GM20431 (cell line): ENCODE measurements around the gene IRGM.
"Not testable (repeated sequence)": the region's sequence is repeated elsewhere in the genome, so short reads cannot be mapped to it uniquely, and the experiment has no call there.

Experiments used
- in situ Hi-C: fragments of 300-500 bp; cut with MseI, MboI; formaldehyde crosslinking; loops from one replicate; pipeline ENCODE4 v1.15.0; 2020; ENCODE audit warnings: low sequenced_read_pairs; ENCODE audit not compliant: unreplicated experiment

IRGM gene

DNA sequence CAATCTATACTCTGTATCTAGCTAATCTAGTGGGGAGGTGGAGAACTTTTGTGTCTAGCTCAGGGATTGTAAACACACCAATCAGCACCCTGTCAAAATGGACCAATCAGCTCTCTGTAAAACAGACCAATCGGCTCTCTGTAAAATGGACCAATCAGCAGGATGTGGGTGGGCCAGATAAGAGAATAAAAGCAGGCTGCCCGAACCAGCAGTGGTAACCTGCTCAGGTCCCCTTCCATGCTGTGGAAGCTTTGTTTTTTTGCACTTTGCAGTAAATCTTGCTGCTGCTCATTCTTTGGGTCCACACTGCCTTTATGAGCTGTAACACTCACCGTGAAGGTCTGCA is at the start of gene IRGM:
IRGM (plus strand) TSS at position 214 of the 346 bp plus-strand sequence. CDS start 1,603 bp downstream, outside the sequence.
- in situ Hi-C loops = loop anchor here (5.0 kb wide), 1 partner anchor 284 kb away; no protein-coding TSS in a partner anchor

GRCh38 chr5:150797384-150797783 is 48.9 kb upstream of the IRGM start:
- in situ Hi-C loops = no loop called here

DNA sequence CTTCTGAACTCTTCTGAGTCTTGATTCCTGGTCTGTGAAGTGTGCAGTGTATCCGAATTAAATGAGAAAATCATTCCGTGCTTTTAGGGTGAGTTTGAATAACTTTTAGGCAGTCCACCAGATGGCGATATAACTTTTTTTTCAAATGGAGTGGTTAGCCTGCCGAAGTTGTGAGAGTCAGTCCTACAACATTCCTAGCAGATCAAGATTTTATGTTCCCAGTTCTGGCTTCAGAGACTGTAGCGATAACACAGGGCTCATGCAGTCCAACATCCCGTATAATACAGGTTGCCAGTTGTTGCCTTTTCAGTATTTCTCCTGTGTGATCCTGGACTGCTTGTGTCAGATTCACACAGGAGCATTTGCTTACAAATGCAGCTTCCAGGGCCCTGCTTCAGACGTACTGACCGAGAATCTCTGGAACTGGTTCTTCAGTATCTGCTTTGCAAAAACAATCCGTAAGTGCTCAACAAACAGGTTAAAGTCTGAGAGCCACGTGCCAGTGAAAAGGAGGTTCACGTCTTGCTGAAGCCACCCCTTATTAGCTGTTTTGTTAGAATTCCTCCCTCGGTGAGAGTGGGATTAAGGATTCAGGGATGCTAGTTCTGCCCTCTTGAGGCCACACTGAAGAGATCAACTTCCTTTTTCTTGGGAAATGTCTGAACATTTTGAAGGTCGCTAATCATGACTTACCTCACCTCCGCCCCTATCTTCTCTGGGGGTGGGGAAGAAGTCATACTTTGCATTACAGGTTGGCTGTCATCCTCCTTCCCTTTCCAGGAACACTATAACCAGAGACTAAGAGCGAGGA is 45.0 kb upstream of the IRGM start:
- in situ Hi-C loops = no loop called here

- in situ Hi-C loops = no loop called here
Observed at GRCh38 chr5:150804388-150804787, 41.9 kb upstream of the IRGM start.

DNA sequence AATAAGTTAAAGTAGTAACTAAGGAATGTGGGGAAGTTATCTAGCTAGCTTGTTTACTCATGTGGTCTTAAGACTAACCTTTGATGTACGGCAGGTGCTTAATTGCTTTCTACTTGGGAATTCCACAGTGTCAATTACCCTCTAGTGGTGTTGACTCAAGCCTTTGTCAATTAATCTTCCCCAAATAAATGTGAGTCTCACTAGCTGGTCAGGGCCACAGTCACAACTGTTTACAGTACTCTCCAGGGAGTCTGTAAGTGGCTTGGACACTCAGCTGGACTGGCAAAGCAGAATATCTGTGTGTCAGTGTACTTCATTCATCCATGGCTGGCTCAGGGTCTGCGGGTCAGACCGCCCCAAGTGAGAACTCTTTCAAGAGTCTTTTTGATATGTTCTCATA is 37.0 kb upstream of the IRGM start:
- in situ Hi-C loops = no loop called here

DNA sequence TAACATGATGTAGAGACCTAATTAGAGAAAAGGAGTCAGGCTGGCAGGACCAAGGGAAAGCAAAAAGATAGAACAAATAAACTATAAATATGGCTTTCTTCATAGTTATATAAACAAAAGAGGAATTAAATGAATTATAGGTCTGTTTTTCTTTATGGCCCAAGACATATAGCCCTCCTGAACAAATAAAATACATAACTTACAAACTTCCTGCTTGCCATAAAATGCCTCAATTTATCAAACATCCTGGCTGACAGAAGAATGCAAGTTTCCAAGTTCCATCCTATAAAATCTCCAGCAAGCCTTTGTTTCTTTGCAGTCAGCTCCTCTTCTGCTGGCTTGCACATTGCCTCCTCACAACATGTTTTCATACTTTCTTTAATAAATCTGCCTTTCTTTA is 31.3 kb upstream of the IRGM start:
- in situ Hi-C loops = no loop called here

DNA sequence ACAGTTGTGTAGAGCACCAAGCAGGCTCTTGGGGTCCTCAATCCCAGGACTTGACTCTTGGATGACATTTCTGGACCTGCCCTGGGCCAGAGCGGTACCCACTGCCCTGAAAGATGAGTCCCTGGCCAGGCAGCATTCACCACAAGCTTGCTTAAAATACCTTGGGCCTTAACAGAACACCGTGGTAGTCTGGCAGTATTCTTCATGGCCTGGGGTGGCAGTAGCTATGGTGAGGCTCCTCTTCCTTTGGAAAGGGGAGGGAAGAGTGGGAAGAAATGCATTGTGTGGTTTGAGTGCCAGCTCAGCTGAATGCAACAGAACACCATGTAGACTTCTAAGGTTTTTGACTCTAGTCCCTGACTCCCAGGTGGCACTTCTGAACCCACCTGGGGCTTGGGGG is 29.4 kb upstream of the IRGM start:
- in situ Hi-C loops = no loop called here

GRCh38 chr5:150829744-150830143 is 16.6 kb upstream of the IRGM start:
- in situ Hi-C loops = no loop called here

GRCh38 chr5:150831821-150832220 is 14.5 kb upstream of the IRGM start:
- in situ Hi-C loops = not testable (repeated sequence)

- in situ Hi-C loops = no loop called here
Observed at GRCh38 chr5:150836064-150836463, 10.3 kb upstream of the IRGM start.

GRCh38 chr5:150836703-150837102 is 9.6 kb upstream of the IRGM start:
- in situ Hi-C loops = no loop called here

DNA sequence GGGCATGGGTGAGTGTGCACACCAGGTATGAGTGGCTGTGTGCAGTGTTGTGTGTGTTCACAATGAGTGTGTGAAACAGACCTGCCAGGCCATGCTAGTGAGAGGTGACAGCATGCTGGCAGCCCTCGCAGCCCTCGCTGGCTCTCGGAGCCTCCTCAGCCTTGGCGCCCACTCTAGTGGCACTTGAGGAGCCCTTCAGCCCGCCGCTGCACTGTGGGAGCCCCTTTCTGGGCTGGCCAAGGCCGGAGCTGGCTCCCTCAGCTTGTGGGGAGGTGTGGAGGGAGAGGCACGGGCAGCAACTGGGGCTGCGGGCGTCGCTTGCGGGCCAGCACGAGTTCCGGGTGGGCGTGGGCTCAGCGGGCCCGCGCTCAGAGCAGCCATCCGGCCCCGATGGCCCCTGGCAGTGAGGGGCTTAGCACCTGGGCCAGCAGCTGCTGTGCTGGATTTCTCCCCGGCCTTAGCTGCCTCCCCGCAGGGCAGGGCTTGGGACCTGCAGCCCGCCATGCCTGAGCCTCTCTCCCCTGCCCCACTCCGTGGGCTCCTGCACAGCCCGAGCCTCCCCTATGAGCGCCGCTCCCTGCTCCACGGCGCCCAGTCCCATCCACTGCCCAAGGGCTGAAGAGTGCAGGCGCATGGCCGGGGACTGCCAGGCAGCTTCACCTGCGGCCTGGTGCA is 999 bp upstream of the IRGM start:
- in situ Hi-C loops = loop anchor here (5.0 kb wide), 1 partner anchor 283 kb away; no protein-coding TSS in a partner anchor

DNA sequence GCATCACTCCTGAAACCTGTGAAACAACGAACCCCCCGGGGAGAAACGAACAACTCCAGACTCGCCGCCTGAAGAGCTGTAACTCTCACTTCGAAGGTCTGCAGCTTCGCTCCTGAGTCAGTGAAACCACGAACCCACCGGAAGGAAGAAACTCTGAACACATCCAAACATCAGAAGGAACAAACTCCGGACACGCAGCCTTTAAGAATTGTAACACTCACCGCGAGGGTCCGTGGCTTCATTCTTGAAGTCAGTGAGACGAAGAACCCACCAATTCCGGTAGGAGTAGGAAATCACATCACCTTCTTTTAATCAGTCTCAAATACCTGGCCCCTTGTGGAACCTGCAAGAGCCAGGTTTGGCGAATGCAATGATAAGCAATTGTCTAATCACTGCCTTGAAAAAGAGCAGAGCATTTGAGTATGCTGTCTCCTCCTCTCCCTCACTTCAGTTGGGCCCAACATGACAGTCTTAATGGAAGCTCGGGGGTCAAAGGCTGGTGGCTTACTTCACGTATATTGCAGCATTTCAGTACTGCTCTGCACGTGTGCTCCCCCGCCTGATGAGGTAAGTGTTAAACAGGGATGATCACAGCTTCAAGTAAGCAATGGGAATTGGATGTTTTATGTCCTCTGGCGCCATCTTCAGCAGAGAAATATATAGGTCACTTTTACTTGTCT is 473 bp downstream of the IRGM start:
- in situ Hi-C loops = loop anchor here (5.0 kb wide), 1 partner anchor 284 kb away; no protein-coding TSS in a partner anchor

- in situ Hi-C loops = loop anchor here (5.0 kb wide), 1 partner anchor 285 kb away; no protein-coding TSS in a partner anchor
Observed at GRCh38 chr5:150847334-150847695, 994 bp downstream of the IRGM start.

- in situ Hi-C loops = loop anchor here (5.0 kb wide), 1 partner anchor 286 kb away; no protein-coding TSS in a partner anchor
Observed at GRCh38 chr5:150848271-150848670, 1.9 kb downstream of the IRGM start.

GRCh38 chr5:150851039-150851438 is 4.7 kb downstream of the IRGM start:
- in situ Hi-C loops = no loop called here

GRCh38 chr5:150853561-150853960 is 7.2 kb downstream of the IRGM start:
- in situ Hi-C loops = no loop called here

DNA sequence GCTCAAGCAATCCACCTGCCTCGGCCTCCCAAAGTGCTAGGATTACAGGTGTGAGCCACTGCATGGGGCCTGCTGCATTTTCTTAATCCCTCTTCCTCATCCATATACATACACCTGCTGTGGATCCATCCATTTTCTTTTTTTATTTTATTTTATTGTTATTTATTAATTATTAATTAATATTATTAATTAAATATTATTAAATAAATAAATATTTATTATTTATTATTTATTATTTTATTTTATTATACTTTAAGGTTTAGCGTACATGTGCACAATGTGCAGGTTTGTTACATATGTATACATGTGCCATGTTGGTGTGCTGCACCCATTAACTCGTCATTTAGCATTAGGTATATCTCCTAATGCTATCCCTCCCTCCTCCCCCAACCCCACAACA is 10.4 kb downstream of the IRGM start:
- in situ Hi-C loops = not testable (repeated sequence)

DNA sequence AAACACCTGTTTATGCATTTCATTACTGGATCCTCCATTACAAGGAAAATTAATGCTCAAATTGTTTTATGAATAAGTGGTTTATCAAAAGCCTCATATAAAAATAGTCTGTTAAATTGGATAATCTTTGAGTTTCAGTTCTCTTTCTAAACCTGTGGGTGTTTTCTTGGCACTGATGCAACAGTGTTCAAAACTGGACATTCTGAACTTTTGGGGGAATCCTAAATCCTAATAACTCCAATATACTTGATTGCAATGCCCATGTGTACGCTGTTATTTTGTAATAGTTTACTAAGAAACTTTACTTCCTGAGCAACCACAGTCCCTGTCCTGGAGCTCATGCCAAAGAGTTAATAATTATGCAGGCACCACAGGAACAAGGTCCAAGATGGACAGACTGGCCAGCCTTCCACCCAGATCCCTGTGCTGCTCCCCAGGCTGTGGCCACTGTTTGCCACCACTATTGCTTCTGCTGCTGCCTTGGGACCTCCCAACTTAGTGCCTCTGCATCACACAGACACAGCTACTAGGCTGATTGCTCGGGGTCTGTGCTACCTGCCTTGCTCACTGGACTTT is 14.0 kb downstream of the IRGM start:
- in situ Hi-C loops = no loop called here

GRCh38 chr5:150862070-150862469 is 15.7 kb downstream of the IRGM start:
- in situ Hi-C loops = no loop called here
